NCI-H128 (cell line): ENCODE data around the gene SLC35E3.
A peak's percentile ranks its signal among the peaks of the same experiment; 100 is the strongest.

Source experiments
- DNase-seq: peaks from one replicate; lab custom pipeline; 2025; ENCODE audit not compliant: unreplicated experiment; lab: John Stamatoyannopoulos, UW

SLC35E3 gene

GRCh38 chr12:68745904-68746571 is at the start of gene SLC35E3:
TSS of gene SLC35E3 (plus strand) at chr12:68746176. CDS start at chr12:68746378, 202 bp downstream.
- peak; percentile 93 for DNase-seq

- DNase-seq, result no peak
Measured at GRCh38 chr12:68699486-68699885, 46.5 kb upstream of the SLC35E3 start.

- DNase-seq, result no peak
Measured at GRCh38 chr12:68727776-68728175, 18.2 kb upstream of the SLC35E3 start.

GRCh38 chr12:68733661-68734071 is 12.3 kb upstream of the SLC35E3 start:
- no peak for DNase-seq

GRCh38 chr12:68739891-68740290 is 6.1 kb upstream of the SLC35E3 start:
- no peak for DNase-seq

- DNase-seq, result no peak
Measured at GRCh38 chr12:68743356-68743755, 2.6 kb upstream of the SLC35E3 start.

- no peak for DNase-seq
Measured at GRCh38 chr12:68745376-68745903, 536 bp upstream of the SLC35E3 start.

- DNase-seq, result peak; percentile 14
Measured at GRCh38 chr12:68746572-68747180, 700 bp downstream of the SLC35E3 start.

- DNase-seq, result no peak
Measured at GRCh38 chr12:68749443-68749842, 3.5 kb downstream of the SLC35E3 start.

GRCh38 chr12:68749861-68750260 is 3.9 kb downstream of the SLC35E3 start:
- no peak for DNase-seq

GRCh38 chr12:68750506-68750905 is 4.5 kb downstream of the SLC35E3 start:
- DNase-seq, result no peak

GRCh38 chr12:68755536-68756243 is 9.7 kb downstream of the SLC35E3 start:
- no peak for DNase-seq

GRCh38 chr12:68759852-68760251 is 13.9 kb downstream of the SLC35E3 start:
- no peak for DNase-seq

- DNase-seq, result no peak
Measured at GRCh38 chr12:68760806-68761441, 14.9 kb downstream of the SLC35E3 start.

- DNase-seq, result no peak
Measured at GRCh38 chr12:68761442-68761812, 15.5 kb downstream of the SLC35E3 start.

- no peak for DNase-seq
Measured at GRCh38 chr12:68761901-68762630, 16.1 kb downstream of the SLC35E3 start.

- no peak for DNase-seq
Measured at GRCh38 chr12:68762691-68763090, 16.7 kb downstream of the SLC35E3 start.

- no peak for DNase-seq
Measured at GRCh38 chr12:68765696-68766095, 19.7 kb downstream of the SLC35E3 start.

GRCh38 chr12:68766646-68767045 is 20.7 kb downstream of the SLC35E3 start:
- DNase-seq, result no peak

- no peak for DNase-seq
Measured at GRCh38 chr12:68767191-68767590, 21.2 kb downstream of the SLC35E3 start.

- DNase-seq, result no peak
Measured at GRCh38 chr12:68768431-68768939, 22.5 kb downstream of the SLC35E3 start.
